Measurements from ENCODE around the gene SCART1. TPM values are rescaled to one million over a fixed set of nuclear protein-coding genes. Genes with fewer than 3 reads are reported as not detected.

SCART1 gene
- total RNA-seq, 1 experiment from 2014 or later, result 1.1 TPM

DNA sequence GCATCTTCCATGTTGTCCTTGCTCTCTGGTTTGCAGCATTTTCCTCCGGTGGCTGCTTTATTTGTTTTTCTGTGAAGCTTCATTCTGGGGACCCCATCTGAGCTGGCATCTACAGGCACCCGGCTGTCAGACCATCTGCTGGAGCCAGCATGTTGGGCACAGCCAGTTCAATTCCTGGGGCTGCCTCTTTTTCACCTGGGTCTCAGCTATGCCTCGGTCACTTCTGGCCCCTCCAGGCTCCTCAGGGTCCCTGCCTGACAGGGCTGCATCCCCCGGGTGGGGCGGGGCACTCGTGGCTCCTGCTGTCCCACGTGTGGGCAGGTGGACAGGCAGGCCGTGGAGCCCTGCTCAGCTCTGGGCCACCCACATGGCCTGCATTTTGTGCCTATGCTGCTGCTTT is 8.1 kb downstream of the SCART1 start:
- DNase-seq (ENCODE audit: low spot score) (no peak), ATAC-seq (no peak)
- Mint-ChIP-seq H3K27me3 (ENCODE audit: low read depth) (peaks cover 13% of the 10 kb centered on the region), H3K36me3 (peaks cover 49% of the 10 kb centered on the region), H3K27ac (no peak overlapping the region), H3K4me1 (no peaks in the 10 kb centered on the region), H3K9me3 (peaks cover 54% of the 10 kb centered on the region), H3K4me3 (no peak overlapping the region)
- TF ChIP-seq, protein P1, sequence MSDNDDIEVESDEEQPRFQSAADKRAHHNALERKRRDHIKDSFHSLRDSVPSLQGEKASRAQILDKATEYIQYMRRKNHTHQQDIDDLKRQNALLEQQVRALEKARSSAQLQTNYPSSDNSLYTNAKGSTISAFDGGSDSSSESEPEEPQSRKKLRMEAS (CRISPR knock-in tag; IDR thresholded peaks at IDR 0.05), result no peak
- no peak for TF ChIP-seq FOXJ3 (CRISPR knock-in tag; IDR thresholded peaks at IDR 0.05; ENCODE audit: borderline replicate concordance)
- no peak for TF ChIP-seq ATF1 (CRISPR knock-in tag; IDR thresholded peaks at IDR 0.05)
- no peak for TF ChIP-seq CBFB (CRISPR knock-in tag; IDR thresholded peaks at IDR 0.05; ENCODE audit: low read depth)
- no peak for TF ChIP-seq PRRX2 (CRISPR knock-in tag; IDR thresholded peaks at IDR 0.05)
- TF ChIP-seq TP53 (CRISPR knock-in tag; IDR thresholded peaks at IDR 0.05), result no peak
- no peak for TF ChIP-seq CREM (CRISPR knock-in tag; IDR thresholded peaks at IDR 0.05)
- TF ChIP-seq, protein P2, sequence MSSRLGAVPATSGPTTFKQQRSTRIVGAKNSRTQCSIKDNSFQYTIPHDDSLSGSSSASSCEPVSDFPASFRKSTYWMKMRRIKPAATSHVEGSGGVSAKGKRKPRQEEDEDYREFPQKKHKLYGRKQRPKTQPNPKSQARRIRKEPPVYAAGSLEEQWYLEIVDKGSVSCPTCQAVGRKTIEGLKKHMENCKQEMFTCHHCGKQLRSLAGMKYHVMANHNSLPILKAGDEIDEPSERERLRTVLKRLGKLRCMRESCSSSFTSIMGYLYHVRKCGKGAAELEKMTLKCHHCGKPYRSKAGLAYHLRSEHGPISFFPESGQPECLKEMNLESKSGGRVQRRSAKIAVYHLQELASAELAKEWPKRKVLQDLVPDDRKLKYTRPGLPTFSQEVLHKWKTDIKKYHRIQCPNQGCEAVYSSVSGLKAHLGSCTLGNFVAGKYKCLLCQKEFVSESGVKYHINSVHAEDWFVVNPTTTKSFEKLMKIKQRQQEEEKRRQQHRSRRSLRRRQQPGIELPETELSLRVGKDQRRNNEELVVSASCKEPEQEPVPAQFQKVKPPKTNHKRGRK (CRISPR knock-in tag; IDR thresholded peaks at IDR 0.05; ENCODE audit: borderline replicate concordance), result no peak
- TF ChIP-seq, protein P3, sequence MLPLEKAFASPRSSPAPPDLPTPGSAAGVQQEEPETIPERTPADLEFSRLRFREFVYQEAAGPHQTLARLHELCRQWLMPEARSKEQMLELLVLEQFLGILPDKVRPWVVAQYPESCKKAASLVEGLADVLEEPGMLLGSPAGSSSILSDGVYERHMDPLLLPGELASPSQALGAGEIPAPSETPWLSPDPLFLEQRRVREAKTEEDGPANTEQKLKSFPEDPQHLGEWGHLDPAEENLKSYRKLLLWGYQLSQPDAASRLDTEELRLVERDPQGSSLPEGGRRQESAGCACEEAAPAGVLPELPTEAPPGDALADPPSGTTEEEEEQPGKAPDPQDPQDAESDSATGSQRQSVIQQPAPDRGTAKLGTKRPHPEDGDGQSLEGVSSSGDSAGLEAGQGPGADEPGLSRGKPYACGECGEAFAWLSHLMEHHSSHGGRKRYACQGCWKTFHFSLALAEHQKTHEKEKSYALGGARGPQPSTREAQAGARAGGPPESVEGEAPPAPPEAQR (CRISPR knock-in tag; IDR thresholded peaks at IDR 0.05), result no peak
- TF ChIP-seq ZNF121 (CRISPR knock-in tag; IDR thresholded peaks at IDR 0.05), result no peak
- no peak for TF ChIP-seq NFYB (CRISPR knock-in tag; conservative IDR thresholded peaks at IDR 0.05; ENCODE audit: low read depth)
- no peak for TF ChIP-seq NFATC4 (CRISPR knock-in tag; IDR thresholded peaks at IDR 0.05)
- TF ChIP-seq ZNF317 (CRISPR knock-in tag; IDR thresholded peaks at IDR 0.05; ENCODE audit: borderline replicate concordance, low read depth), result no peak
- no peak for TF ChIP-seq NR2C2 (CRISPR knock-in tag; IDR thresholded peaks at IDR 0.05)
- no peak for TF ChIP-seq JUN (CRISPR knock-in tag; IDR thresholded peaks at IDR 0.05)
- POLR2A ChIA-PET, result no interaction called here
- CTCF ChIA-PET, result no interaction called here

DNA sequence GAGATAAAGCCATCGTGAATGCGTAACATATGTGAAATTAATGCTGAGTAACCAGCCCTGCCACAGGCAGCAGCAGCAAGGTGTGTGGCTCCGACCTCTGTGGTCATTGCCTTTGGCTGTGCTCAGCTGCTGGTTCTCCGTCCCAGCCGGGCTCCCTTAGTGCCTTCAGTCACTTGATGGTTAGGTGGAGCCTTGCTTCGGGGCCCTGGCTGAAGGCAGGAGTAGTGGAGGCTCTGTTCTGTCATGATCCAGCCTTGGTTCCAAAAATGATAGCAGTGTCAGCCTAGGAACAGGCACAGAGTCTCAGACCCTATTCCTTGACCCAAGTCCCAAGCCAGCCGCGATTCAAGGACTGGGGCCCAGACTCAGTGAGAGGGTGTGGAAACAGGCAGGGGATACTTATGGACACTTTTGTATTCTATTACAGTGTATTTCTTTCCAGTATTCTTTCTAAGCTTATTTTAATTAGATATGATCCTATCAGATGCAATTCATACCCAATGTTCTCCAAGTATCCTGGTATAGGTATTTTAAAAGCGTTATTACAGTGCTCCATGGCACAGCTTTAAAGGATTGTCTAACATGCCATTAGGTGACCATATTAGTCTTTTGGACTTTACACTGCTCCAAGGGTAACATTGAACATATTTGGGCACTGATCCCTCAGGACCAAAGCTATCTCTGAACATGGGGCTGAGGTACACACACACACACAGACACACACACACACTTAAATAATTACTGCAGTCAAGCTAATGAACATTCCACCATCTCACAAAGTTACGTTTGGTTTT is 9.0 kb downstream of the SCART1 start:
- ATAC-seq, result no peak
- H3K27me3 Mint-ChIP-seq (ENCODE audit: low read depth), result peaks cover 13% of the 10 kb centered on the region
- no peak overlapping the region for H3K27ac Mint-ChIP-seq
- H3K9me3 Mint-ChIP-seq, result peaks cover 62% of the 10 kb centered on the region
- H3K4me3 Mint-ChIP-seq, result no peak overlapping the region
- ChIA-PET CTCF (no interaction called here), POLR2A (no interaction called here)
- TF ChIP-seq RELA (CRISPR knock-in tag; IDR thresholded peaks at IDR 0.05; ENCODE audit: borderline replicate concordance) (no peak), TEAD4 (CRISPR knock-in tag; IDR thresholded peaks at IDR 0.05) (no peak), HMGA2 (CRISPR knock-in tag; IDR thresholded peaks at IDR 0.05) (no peak), KAT7 (CRISPR knock-in tag; IDR thresholded peaks at IDR 0.05; ENCODE audit: borderline replicate concordance) (no peak), FOXP1 (CRISPR knock-in tag; IDR thresholded peaks at IDR 0.05; ENCODE audit: borderline replicate concordance) (no peak), ZNF121 (CRISPR knock-in tag; IDR thresholded peaks at IDR 0.05) (no peak), SP1 (CRISPR knock-in tag; conservative IDR thresholded peaks at IDR 0.05) (no peak)
- TF ChIP-seq, protein P2 (CRISPR knock-in tag; IDR thresholded peaks at IDR 0.05; ENCODE audit: borderline replicate concordance), result no peak
- TF ChIP-seq, protein P4, sequence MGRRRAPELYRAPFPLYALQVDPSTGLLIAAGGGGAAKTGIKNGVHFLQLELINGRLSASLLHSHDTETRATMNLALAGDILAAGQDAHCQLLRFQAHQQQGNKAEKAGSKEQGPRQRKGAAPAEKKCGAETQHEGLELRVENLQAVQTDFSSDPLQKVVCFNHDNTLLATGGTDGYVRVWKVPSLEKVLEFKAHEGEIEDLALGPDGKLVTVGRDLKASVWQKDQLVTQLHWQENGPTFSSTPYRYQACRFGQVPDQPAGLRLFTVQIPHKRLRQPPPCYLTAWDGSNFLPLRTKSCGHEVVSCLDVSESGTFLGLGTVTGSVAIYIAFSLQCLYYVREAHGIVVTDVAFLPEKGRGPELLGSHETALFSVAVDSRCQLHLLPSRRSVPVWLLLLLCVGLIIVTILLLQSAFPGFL (CRISPR knock-in tag; IDR thresholded peaks at IDR 0.05; ENCODE audit: borderline replicate concordance), result no peak
- TF ChIP-seq, protein P5, sequence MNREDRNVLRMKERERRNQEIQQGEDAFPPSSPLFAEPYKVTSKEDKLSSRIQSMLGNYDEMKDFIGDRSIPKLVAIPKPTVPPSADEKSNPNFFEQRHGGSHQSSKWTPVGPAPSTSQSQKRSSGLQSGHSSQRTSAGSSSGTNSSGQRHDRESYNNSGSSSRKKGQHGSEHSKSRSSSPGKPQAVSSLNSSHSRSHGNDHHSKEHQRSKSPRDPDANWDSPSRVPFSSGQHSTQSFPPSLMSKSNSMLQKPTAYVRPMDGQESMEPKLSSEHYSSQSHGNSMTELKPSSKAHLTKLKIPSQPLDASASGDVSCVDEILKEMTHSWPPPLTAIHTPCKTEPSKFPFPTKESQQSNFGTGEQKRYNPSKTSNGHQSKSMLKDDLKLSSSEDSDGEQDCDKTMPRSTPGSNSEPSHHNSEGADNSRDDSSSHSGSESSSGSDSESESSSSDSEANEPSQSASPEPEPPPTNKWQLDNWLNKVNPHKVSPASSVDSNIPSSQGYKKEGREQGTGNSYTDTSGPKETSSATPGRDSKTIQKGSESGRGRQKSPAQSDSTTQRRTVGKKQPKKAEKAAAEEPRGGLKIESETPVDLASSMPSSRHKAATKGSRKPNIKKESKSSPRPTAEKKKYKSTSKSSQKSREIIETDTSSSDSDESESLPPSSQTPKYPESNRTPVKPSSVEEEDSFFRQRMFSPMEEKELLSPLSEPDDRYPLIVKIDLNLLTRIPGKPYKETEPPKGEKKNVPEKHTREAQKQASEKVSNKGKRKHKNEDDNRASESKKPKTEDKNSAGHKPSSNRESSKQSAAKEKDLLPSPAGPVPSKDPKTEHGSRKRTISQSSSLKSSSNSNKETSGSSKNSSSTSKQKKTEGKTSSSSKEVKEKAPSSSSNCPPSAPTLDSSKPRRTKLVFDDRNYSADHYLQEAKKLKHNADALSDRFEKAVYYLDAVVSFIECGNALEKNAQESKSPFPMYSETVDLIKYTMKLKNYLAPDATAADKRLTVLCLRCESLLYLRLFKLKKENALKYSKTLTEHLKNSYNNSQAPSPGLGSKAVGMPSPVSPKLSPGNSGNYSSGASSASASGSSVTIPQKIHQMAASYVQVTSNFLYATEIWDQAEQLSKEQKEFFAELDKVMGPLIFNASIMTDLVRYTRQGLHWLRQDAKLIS (CRISPR knock-in tag; IDR thresholded peaks at IDR 0.05; ENCODE audit: borderline replicate concordance), result no peak
- no peaks in the 10 kb centered on the region for H3K4me1 Mint-ChIP-seq
- no peak for DNase-seq (ENCODE audit: low spot score)
- H3K36me3 Mint-ChIP-seq, result peaks cover 57% of the 10 kb centered on the region
